Measurements from ENCODE around the gene CD226.

- TF ChIP-seq POLR2A (IDR thresholded peaks at IDR 0.05; ENCODE audit: low read depth, low read length) (no peak), SUZ12 (IDR thresholded peaks at IDR 0.05; ENCODE audit: unreplicated experiment) (no peak), CTCF (IDR thresholded peaks at IDR 0.05 in 2 of 3, conservative IDR thresholded peaks at IDR 0.05 in 1 of 3; ENCODE audit: control insufficient read depth in 2 of 3, extremely low read depth in 1 of 3, insufficient read depth in 1 of 3, low read depth in 3 of 3, low read length in 3 of 3) (no peak)
These were observed 20.4 kb upstream of the CD226 start for GRCh38 chr18:69968039-69968438.
